Brain microvascular endothelial cell (primary cell): ENCODE results near the gene USP6NL.
"Not testable (repeated sequence)": the region's sequence is repeated elsewhere in the genome, so short reads cannot be mapped to it uniquely, and the experiment has no call there.

Experiments used
- DNase-seq: peaks from one replicate; pipeline ENCODE4 v3.0.0-alpha.2; 2020
- H3K27ac ChIP-seq: fragments of 250-450 bp; sonication (Bioruptor Pico); 2 replicates; pipeline ENCODE4 v1.5.1; 2020; ENCODE audit warnings: mild to moderate bottlenecking, moderate library complexity
- H3K27me3 ChIP-seq: fragments of 250-450 bp; sonication (Bioruptor Pico); replicated peaks from 2 replicates; pipeline ENCODE4 v1.5.1; 2020; ENCODE audit warnings: mild to moderate bottlenecking
- H3K36me3 ChIP-seq: fragments of 250-450 bp; sonication (Bioruptor Pico); replicated peaks from 2 replicates; pipeline ENCODE4 v1.5.1; 2020; ENCODE audit warnings: mild to moderate bottlenecking
- H3K4me3 ChIP-seq: 2 replicates; pipeline ENCODE4 v1.5.1; 2011; ENCODE audit warnings: low read depth, mild to moderate bottlenecking, control low read depth, low read length, moderate library complexity
- in situ Hi-C: cut with HindIII; loops from 2 replicates; pipeline ENCODE4 v1.10.0; 2017; ENCODE audit warnings: low sequenced_read_pairs, low pct_ligation_motif_present
- TF ChIP-seq, protein P1 (sequence below): IDR thresholded peaks from 2 replicates; pipeline ENCODE4 v1.5.1; 2011; ENCODE audit warnings: low read depth, mild to moderate bottlenecking, moderate library complexity, low read length, control low read depth, inconsistent platforms; ENCODE audit errors: missing control alignments

The USP6NL gene

DNA sequence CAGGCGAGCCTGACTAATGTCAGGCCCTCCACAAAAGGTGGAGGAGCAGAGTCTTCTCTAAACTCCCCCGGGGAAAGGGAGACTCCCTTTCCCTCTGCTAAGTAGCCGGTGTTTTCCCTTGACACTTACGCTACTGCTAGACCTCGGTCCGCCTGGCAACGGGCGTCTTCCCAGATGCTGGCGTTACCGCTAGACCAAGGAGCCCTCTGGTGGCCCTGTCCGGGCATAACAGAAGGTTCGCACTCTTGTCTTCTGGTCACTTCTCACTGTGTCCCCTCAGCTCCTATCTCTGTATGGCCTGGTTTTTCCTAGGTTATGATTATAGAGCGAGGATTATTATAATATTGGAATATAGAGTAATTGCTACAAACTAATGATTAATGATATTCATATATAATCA is 116.5 kb downstream of the USP6NL start:
- not testable (repeated sequence) for H3K27ac ChIP-seq

DNA sequence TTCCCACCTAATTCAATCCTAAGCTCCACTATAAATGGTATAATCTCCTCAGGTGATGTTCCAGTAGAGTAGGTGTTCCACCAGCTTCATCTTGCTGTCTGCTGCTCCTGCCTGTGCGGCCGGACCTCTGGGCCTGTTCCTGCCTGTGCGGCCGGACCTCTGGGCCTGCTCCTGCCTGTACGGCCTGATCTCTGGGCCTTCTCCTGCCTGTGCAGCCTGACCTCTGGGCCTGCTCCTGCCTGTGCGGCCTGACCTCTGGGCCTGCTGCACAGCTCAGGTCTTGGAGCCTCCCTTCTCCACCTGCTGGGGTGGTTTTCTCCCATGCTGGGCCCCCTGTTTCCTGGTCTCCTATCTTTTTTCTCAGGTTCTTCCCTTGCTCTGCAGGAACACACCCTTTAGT is 117.8 kb downstream of the USP6NL start:
- in situ Hi-C loops: no loop called here
- Histone ChIP-seq H3K36me3 (no peaks in the 10 kb centered on the region), H3K27me3 (no peaks in the 10 kb centered on the region), H3K4me3 (no peak overlapping the region), H3K27ac (no peak overlapping the region)
- TF ChIP-seq, protein P1, sequence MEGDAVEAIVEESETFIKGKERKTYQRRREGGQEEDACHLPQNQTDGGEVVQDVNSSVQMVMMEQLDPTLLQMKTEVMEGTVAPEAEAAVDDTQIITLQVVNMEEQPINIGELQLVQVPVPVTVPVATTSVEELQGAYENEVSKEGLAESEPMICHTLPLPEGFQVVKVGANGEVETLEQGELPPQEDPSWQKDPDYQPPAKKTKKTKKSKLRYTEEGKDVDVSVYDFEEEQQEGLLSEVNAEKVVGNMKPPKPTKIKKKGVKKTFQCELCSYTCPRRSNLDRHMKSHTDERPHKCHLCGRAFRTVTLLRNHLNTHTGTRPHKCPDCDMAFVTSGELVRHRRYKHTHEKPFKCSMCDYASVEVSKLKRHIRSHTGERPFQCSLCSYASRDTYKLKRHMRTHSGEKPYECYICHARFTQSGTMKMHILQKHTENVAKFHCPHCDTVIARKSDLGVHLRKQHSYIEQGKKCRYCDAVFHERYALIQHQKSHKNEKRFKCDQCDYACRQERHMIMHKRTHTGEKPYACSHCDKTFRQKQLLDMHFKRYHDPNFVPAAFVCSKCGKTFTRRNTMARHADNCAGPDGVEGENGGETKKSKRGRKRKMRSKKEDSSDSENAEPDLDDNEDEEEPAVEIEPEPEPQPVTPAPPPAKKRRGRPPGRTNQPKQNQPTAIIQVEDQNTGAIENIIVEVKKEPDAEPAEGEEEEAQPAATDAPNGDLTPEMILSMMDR: no peak
- no peak for DNase-seq

More for the DNA sequence above, 116.5 kb downstream of the USP6NL start:
- TF ChIP-seq, protein P1: peak; percentile 52
- in situ Hi-C loops, H3K4me3 ChIP-seq, H3K27me3 ChIP-seq, H3K36me3 ChIP-seq: not testable (repeated sequence)
- DNase-seq: peak; percentile 55

DNA sequence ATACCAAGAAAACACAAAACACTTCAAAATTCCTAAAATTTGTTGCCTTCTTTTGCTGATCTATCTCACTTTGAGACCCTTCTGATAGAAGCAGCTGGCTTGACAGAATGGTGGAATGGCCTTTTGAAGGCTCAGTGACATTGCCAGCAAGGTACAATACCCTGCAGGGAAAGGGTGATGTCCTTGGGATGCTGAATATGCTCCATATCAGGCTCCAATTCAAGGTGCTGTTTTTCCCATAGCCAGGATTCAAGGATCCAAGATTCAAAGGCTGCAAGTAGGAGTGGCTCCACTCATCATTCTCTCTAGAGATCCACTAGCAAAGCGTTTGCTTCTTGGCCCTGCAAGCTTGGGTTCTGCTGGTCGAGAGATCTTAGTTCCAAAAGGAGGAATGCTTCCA is 120.4 kb downstream of the USP6NL start:
- Histone ChIP-seq H3K27me3 (no peaks in the 10 kb centered on the region), H3K27ac (no peak overlapping the region), H3K4me3 (no peak overlapping the region), H3K36me3 (no peaks in the 10 kb centered on the region)
- no peak for DNase-seq
- in situ Hi-C loops: no loop called here
- TF ChIP-seq, protein P1: no peak

DNA sequence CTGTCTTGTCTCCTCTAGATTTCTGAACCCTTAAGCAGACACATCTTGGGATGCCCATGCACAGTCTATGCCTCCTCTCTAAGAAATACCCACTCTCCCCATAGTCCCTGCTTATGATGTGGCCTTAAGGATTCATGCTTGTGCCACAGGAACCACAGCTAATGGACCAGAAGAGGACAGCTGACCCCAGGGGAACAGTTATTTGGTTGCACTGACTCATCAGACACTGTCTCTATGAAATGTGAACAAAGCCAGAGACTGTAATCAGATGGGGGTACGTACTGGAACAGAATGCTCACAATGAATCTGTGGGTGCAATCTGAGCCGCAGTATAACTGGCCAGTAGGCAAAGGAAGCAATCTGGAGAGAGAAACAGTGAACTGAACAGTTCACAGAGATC is 121.9 kb downstream of the USP6NL start:
- TF ChIP-seq, protein P1: no peak
- DNase-seq: no peak
- in situ Hi-C loops: no loop called here
- Histone ChIP-seq H3K27me3 (no peaks in the 10 kb centered on the region), H3K36me3 (no peaks in the 10 kb centered on the region), H3K27ac (no peak overlapping the region), H3K4me3 (no peak overlapping the region)

DNA sequence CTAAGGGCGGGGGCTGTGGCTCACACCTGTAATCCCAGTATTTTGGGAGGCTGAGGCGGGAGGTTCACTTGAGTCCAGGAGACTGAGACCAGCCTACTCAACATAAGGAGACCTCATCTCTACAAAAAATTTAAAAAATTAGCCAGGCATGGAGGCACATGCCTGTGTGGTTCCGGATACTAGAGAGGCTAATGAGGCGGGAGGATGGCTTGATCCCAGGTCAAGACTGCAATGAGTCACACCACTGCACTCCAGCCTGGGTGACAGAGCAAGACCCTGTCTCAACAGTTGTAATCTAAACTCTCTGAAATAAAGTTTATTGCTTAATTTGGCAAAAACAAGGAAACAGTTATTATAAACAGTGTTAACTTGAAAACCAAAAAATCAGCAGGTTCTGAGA is 123.3 kb downstream of the USP6NL start:
- Histone ChIP-seq H3K27me3 (no peaks in the 10 kb centered on the region), H3K4me3 (no peak overlapping the region), H3K27ac (no peak overlapping the region), H3K36me3 (no peaks in the 10 kb centered on the region)
- in situ Hi-C loops: no loop called here
- no peak for DNase-seq
- TF ChIP-seq, protein P1: no peak
